Hematopoietic multipotent progenitor cell (in vitro differentiated cells): ENCODE measurements around the gene MYL3. TPM values are rescaled to one million over a fixed set of nuclear protein-coding genes. Genes with fewer than 3 reads are reported as not detected.

ENCODE experiments used
- DNase-seq, 3 donors: peaks; one replicate each; pipeline ENCODE4 v3.0.0-alpha.2; 2011 to 2015; ENCODE audit warnings: low read depth in 2 of 3, low spot score in 2 of 3
- total RNA-seq: library from RNA; depleted of rRNA; stranded (reverse); fragments of >200 nt; gene quantifications from one replicate; pipeline ENCODE4 v1.2.3, GENCODE V29; 2012

Gene MYL3
- total RNA-seq, 1 donor, result not detected

- DNase-seq, result no peak
Measured at GRCh38 chr3:46852334-46852720, 10.9 kb downstream of the MYL3 start.

DNA sequence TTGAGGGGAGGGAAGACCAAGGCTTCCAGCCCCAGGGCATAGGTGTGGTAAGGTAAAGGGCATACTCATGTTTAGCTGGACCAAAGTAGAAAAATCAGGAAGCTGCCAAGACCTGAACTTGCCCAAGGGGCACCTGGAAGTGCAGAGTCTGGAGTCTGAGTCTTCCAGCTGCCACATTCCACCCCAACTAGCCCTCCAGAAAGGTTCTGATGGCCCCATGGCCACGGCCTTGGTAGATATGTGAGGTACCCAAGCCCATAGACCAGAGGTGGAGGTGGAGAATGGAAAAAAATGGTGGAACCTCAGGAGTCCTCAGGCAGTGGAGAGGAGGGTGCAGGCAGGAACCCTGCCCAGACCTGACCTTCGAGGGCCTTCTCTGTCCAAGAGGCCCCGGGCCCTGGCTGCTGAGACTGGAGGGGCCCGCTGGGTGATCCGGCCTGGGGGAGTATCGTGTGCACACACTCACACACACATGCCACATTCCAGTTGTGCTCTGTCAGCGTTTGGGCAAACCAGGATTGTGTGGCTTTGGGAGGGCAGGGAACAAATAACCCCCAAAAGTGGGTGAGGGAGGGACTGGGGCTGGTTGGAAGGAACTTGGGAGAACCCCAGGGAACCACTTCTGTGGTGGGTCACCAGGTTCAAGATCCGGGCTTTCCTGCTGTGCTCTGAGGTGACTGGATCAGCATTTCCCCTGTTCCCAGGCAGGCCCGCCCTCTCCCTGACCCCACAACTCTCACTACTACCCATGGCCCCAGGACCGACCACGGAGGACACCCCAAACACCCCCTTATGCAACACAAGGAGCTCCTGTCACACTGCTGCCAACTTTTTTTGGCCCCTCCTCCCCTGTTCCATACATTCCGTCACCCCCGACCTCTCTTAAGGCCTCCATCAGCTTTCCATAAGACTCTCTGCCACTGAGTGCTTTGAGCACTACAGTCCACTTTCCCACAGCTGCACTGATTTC is 11.6 kb downstream of the MYL3 start:
- no peak for DNase-seq

- no peak for DNase-seq
Measured at GRCh38 chr3:46850468-46850779, 12.8 kb downstream of the MYL3 start.

- DNase-seq, result no peak
Measured at GRCh38 chr3:46849686-46850467, 13.4 kb downstream of the MYL3 start.

DNA sequence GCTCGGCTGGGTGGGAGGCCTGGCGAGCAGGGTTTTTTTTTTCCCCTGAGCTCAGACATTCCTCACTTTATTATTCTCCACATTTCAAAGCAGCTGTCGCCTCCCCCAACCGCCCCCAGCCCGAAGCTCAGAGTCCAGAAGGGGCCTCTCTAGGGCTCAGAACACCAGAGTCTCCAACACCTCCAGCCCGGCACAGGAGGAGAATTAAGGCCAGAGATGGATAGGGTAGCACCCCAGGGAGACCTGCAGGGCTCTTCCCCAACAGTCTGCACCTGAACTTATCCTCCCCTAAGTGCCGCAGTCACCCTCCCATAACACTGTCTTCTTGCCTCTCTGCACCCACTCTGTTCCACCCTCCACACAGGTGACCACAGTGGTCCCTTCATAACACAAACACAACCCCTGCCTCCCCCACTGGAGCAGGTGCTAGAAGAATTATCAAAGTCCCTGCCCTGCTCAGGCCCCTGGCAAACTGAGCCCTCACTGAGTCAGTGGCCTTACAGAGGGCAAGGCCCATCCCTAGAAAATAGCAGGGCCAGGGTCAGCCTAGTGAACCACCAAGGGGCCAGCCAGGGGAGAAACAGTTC is 14.1 kb downstream of the MYL3 start:
- no peak for DNase-seq

GRCh38 chr3:46848271-46849044 is 14.8 kb downstream of the MYL3 start:
- DNase-seq, result peak in 1 of 3 donors; percentile 33

- DNase-seq, result no peak
Measured at GRCh38 chr3:46847744-46848143, 15.5 kb downstream of the MYL3 start.

DNA sequence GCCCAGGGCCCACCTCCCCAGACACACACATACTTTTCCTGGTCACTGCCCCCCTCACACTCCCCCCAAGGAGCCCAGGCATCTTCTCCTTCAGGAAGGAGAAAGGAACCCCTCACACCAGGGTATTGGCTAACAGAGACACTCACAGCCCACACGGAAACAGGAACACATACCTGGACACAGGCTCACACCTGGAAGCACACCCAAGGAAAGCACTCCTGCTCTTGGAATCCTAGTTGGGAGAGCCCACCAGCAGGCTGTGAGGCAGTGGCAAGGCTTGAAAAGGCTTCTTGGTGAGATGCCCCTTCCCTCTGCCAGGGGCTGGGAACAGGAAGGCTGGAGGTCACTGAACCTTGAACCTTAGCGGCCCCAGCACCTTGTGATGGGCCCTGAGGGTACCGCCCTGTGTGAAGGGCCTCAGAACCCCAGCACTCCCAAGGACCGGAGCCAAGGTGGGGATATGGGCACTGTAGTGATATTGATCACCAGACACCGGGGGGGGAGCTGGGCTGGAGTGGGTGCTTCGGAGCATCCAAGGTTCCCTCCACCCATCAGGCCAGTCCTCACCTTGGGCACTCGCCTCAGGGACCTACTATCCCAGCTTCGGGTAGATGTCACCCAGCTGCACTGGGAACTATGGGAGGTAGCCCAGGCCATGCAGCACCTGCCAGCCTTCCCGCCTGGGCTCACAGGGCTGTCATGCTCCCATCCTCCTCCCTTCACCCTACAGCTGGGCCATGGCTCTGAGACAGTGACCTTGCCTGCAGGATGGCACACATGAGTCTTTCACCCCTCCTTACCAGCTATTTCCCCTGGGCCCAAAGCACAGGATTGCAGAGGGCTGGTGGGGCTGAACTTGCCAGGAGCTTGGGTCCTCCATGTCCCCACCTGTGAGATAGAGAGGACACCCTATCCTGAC is 16.4 kb downstream of the MYL3 start:
- no peak for DNase-seq

- peak; percentile 46 to 91 (median 85) for DNase-seq
Measured at GRCh38 chr3:46845860-46846623, 17.2 kb downstream of the MYL3 start.

- DNase-seq, result peak in 1 of 3 donors; percentile 22
Measured at GRCh38 chr3:46845397-46845859, 17.8 kb downstream of the MYL3 start.

DNA sequence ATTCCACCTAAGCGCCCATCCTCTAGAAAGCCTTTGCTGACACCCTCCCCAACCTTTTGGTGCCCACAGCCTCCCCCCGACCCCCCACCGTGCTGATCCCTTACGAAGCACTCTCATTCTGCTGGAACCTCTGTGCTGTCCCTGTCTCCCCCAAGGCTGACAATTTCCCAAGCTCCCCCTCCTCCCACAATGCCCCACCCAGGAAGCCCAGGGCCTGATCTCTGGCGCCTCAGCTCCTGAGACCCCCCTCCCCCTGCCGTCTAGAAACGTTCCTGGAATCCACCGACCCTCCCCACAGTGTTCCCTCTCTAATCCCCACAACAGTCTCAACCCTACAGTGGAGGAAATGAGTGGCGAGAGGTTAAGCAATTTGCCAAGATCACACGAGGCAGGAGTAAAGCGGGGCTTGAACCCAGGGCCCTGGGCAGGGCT is 18.3 kb downstream of the MYL3 start:
- DNase-seq, result no peak

- DNase-seq, result no peak
Measured at GRCh38 chr3:46844397-46844796, 18.8 kb downstream of the MYL3 start.

DNA sequence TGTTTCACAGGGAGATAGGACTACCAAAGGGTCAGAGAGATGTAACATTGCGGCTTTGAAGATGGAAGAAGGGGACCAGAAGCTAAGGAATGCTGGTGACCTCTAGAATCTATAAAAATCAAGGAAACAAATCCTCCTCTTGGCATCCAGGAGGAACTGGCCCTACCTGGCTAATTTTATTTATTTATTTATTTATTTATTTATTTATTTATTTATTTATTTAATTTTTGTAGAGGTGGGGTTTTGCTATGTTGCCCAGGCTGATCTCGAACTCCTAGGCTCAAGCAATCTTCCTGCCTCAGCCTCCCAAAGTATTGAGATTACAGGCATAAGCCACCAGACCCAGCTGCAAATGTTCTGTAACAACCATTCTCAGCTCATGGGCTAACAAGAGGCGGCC is 19.7 kb downstream of the MYL3 start:
- DNase-seq, result no peak

DNA sequence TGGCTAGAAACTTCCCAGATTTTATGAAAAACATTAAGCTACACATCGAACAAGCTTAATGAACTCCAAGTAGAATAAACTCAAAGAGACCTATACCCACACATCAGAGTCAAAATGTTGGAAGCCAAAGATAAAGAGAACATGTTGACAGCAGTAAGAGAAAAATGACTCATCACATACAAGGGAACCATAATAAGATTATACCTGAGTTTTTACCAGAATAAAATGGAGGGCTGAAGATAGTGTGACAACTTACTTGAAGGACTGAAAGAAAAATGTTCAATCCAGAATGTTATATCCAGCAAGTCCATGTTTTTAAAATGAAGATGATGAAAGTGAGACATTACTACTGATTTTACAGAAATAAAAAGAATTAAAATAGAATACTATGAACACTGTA is 22.8 kb downstream of the MYL3 start:
- no peak for DNase-seq

- no peak for DNase-seq
Measured at GRCh38 chr3:46838301-46838700, 24.9 kb downstream of the MYL3 start.

- DNase-seq, result no peak
Measured at GRCh38 chr3:46835491-46835890, 27.8 kb downstream of the MYL3 start.

GRCh38 chr3:46835054-46835453 is 28.2 kb downstream of the MYL3 start:
- no peak for DNase-seq

DNA sequence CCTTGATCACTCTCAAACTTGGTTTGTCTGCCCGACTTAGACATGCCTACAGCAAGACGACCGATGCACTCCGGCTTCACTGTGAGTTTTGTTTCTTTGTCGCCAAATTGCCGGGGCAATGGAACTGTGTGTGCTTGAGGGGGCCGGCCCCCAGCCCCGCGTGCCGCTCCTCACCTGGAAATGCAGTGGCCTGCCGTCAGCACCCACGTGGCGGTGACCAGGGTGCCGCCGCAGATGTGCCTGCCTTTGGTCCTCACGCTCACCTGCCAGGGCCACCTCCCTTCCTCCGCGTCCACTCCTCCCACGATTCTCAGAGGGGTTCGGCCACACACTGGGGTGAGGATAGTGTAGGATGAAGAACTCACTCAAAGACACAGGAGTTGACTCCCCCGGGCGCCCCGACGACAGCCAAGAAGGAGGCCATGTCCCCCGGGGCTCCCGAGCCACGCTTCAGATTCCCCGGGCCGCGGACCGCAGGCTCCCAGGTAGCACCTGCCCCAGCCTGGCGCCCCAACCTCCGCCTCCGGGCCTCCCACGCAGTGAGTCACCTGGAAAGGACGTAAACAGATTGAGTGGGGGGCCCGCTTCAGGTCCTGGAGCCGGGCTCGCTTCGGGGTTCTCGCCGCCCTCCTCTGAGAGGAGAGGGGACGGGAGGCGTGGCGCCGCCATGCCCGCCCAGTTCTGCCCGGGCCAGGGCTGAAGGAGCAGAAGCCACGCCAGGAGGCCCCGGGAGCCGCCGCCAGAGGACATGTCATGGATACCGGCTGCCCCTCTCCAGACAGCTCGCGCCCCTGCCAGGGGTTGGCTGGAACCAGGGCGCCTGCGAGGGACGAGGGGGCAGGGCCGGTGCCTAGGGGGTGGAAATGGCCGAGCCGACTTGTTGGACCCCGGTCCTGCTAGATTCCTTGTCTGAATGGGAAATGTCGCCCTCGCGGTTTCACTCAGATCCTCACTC is 29.6 kb downstream of the MYL3 start:
- DNase-seq, result no peak
